ENCODE data around the gene KHDC4.

The KHDC4 gene

GRCh38 chr1:155971910-155972809 lies 37.9 kb upstream of the KHDC4 start:
- no peak for DNase-seq (ENCODE audit: low read depth, low spot score)
- no peak overlapping the region for H3K4me3 ChIP-seq (ENCODE audit: low read length)

GRCh38 chr1:155970531-155971167 lies 36.4 kb upstream of the KHDC4 start:
- no peak overlapping the region for H3K4me3 ChIP-seq (ENCODE audit: low read length)
- no peak for DNase-seq (ENCODE audit: low read depth, low spot score)

DNA sequence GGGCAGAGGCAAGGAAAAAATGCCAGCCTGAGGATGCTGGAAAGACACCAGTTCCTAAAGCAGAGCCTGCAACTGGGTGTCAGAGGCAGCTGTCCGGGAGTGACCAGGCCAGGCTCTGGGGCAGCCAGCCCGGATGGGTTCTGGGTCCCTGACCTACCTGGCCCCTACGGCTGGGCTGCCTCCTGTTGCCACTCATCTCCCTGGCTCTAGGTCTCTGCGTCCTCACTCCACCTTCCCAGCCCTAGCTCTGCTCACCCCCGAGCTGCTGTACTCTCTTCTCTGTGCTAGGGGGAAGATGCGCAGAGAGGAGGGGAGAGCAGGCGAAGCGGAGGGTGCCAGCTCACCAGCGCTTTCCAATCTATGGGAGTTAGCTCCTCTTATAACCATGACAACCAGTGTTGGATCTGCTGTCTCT lies 35.2 kb upstream of the KHDC4 start:
- no peak for DNase-seq (ENCODE audit: low read depth, low spot score)
- H3K4me3 ChIP-seq (ENCODE audit: low read length) = no peak overlapping the region

- DNase-seq (ENCODE audit: low read depth, low spot score) = no peak
- H3K4me3 ChIP-seq (ENCODE audit: low read length) = no peak overlapping the region
Observed at GRCh38 chr1:155968670-155969069, 34.5 kb upstream of the KHDC4 start.

- H3K4me3 ChIP-seq (ENCODE audit: low read length) = no peak overlapping the region
- DNase-seq (ENCODE audit: low read depth, low spot score) = no peak
Observed at GRCh38 chr1:155968051-155968400, 33.8 kb upstream of the KHDC4 start.

DNA sequence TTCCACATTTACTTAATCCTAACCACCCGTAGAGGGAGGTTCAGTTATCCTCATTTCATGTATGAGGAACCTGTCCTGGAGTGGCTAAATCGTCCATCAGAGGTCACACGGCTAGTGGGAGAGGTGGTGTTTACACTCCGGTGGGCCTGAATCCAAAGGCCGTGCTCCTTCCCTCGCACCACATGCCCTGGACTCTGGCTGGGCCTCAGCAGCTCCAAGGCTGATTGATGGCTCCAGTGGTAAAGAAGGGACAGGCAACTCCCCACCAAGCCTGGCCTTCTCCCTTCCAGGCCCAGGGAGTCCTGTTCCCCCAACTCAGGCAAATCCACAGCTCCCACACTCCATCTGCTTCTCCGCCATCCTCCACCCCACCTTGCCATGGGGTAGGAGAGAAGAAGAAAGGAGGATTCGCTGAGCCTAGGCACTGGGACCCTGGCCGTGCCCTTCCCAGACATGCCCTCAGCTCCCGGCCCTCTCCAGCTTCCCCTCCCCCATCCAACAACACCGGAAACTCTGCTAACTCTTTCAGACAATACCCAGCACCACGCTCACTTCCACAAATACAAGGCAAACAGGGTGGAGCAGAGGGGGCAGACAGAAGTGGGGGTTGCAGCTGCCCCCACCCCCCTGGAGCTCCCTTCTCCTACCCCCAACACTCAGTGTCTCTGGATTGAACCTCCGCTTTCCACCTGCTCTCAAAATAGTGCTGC lies 33.3 kb upstream of the KHDC4 start:
- H3K4me3 ChIP-seq (ENCODE audit: low read length) = no peak overlapping the region
- no peak for DNase-seq (ENCODE audit: low read depth, low spot score)

GRCh38 chr1:155966750-155967149 lies 32.5 kb upstream of the KHDC4 start:
- no peak overlapping the region for H3K4me3 ChIP-seq (ENCODE audit: low read length)
- DNase-seq (ENCODE audit: low read depth, low spot score) = no peak

DNA sequence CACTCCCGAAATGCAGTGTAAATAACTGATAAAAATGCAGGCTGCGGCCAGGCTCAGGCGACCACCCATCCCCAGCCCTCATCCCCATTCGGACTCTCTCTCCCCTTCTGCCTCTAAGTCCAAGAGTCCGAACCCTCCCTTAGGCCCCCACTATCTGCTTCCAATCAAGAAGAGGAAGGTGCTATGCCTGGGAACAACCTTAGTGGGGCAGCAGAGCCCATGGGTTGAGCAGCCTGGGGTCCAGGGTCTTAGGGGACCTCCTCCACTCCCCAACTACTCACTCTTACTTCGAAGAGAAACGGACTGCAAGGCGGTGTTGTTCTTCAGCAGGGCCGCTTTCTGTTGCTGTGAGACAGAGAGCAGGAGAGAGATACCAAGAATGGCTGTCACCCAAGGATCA lies 31.9 kb upstream of the KHDC4 start:
- no peak for DNase-seq (ENCODE audit: low read depth, low spot score)

GRCh38 chr1:155964193-155964592 lies 30.0 kb upstream of the KHDC4 start:
- no peak for DNase-seq (ENCODE audit: low read depth, low spot score)
- no peak overlapping the region for H3K4me3 ChIP-seq (ENCODE audit: low read length)

More for the DNA sequence above, 31.9 kb upstream of the KHDC4 start:
- no peak overlapping the region for H3K4me3 ChIP-seq (ENCODE audit: low read length)

GRCh38 chr1:155962599-155963211 lies 28.5 kb upstream of the KHDC4 start:
- no peak overlapping the region for H3K4me3 ChIP-seq (ENCODE audit: low read length)
- DNase-seq (ENCODE audit: low read depth, low spot score) = no peak

DNA sequence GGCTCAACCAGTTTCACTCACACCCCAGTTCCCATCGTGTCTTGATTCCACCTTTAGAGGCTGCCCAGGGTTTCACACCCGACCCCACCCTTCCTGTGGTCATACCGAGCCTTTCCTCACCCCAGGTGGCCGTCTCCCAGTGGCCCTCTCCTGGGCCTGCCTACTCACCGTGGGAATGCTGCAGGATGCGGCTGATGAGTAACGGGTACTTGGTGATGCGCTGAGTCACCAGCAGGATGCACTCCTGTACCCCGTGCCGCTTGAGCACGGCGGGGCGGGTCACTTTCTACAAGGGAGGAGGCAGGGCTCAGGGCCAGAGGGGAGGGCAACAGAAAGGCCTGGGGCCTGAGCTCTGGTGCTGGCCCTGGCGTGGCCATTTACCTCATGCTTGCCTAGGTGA lies 27.7 kb upstream of the KHDC4 start:
- no peak overlapping the region for H3K4me3 ChIP-seq (ENCODE audit: low read length)
- no peak for DNase-seq (ENCODE audit: low read depth, low spot score)

DNA sequence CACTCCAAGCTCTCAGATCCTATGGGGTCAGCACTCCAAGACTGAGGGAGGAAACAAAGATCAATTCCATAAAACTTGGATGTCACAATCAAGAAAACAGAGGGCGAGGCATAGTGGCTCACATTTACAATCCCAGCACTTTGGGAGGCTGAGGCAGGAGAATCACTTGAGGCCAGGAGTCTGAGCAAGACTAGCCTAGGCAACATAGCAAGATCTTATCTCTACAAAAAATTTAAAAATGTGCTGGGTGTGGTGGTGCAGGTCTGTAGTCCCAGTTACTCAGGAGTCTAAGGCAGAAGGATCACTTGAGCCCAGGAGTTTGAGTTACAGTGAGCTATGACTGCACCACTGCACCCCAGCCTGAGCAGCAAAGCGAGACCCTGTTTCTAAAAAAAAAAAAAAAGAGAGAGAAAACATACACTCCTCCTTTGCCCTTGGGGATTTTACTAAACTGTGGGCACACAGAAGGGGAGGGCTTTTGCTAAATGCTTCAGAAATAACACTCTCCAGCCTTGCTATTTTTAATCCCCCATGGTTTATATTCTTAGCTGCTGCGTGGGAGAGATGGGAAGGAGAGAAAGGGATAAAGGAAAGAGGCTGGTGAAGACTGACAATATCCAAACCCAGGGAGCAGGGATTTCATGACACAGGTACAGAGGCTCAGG lies 26.0 kb upstream of the KHDC4 start:
- DNase-seq (ENCODE audit: low read depth, low spot score) = no peak
- H3K4me3 ChIP-seq (ENCODE audit: low read length) = no peak overlapping the region

GRCh38 chr1:155957411-155957915 lies 23.2 kb upstream of the KHDC4 start:
- H3K4me3 ChIP-seq (ENCODE audit: low read length) = no peak overlapping the region
- no peak for DNase-seq (ENCODE audit: low read depth, low spot score)

GRCh38 chr1:155954645-155955044 lies 20.4 kb upstream of the KHDC4 start:
- no peak for DNase-seq (ENCODE audit: low read depth, low spot score)
- H3K4me3 ChIP-seq (ENCODE audit: low read length) = no peak overlapping the region

- H3K4me3 ChIP-seq (ENCODE audit: low read length) = no peak overlapping the region
- no peak for DNase-seq (ENCODE audit: low read depth, low spot score)
Observed at GRCh38 chr1:155952505-155952890, 18.3 kb upstream of the KHDC4 start.

GRCh38 chr1:155951753-155952504 lies 17.7 kb upstream of the KHDC4 start:
- H3K4me3 ChIP-seq (ENCODE audit: low read length) = no peak overlapping the region
- DNase-seq (ENCODE audit: low read depth, low spot score) = no peak

DNA sequence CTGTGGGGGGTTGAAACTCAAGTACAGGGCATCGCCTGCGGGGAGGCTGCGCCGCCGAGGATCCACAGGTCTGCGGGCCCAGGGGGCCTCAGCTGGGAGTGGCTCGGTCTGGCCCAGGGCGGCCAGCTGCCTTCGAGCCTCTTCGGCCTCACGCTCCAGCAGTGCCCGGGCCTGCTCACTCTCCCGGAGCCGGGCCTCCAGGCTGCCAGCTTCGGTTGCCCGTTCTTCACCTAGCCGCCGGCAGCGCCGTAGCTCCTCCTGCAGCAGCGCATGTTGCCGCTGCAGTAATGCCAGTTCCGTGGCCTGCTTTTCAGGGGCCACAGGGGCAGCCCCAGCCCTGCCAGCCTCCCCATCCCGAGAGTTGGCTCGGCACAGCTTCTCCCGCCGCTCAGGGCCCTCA lies 16.6 kb upstream of the KHDC4 start:
- no peak for DNase-seq (ENCODE audit: low read depth, low spot score)
- no peak overlapping the region for H3K4me3 ChIP-seq (ENCODE audit: low read length)

- no peak for DNase-seq (ENCODE audit: low read depth, low spot score)
- H3K4me3 ChIP-seq (ENCODE audit: low read length) = no peak overlapping the region
Observed at GRCh38 chr1:155947741-155948140, 13.5 kb upstream of the KHDC4 start.
